ENCODE measurements around the gene PLTP. TPM values are rescaled to one million over a fixed set of nuclear protein-coding genes. Genes with fewer than 3 reads are reported as not detected.

PLTP gene
- total and polyA plus RNA-seq, 4 donors = 26.9 to 125 (median 80.7) TPM

GRCh38 chr20:45867819-45868176 lies 44.2 kb downstream of the PLTP start:
- no peaks in the 10 kb centered on the region for H3K36me3 ChIP-seq (ENCODE audit: control insufficient read depth in 4 of 4, insufficient read depth in 4 of 4, low read length in 4 of 4)
- DNase-seq (no peak), ATAC-seq (ENCODE audit: insufficient read depth, low FRiP score) (no peak)
- H3K9ac ChIP-seq (ENCODE audit: insufficient read depth in 1 of 2, low read length in 2 of 2) = no peak overlapping the region
- TF ChIP-seq CTCF (IDR thresholded peaks at IDR 0.05; ENCODE audit: control extremely low read depth, extremely low read depth) = no peak
- no peak overlapping the region for H3K27ac ChIP-seq (ENCODE audit: low read depth in 1 of 2, low read length in 1 of 2)
- H3K9me3 ChIP-seq (ENCODE audit: control insufficient read depth in 4 of 4, insufficient read depth in 3 of 4, low read length in 3 of 4) = no peaks in the 10 kb centered on the region
- no peaks in the 10 kb centered on the region for H3K27me3 ChIP-seq (ENCODE audit: control insufficient read depth in 3 of 3, insufficient read depth in 3 of 3, low read length in 2 of 3)
- H3K4me1 ChIP-seq (ENCODE audit: control insufficient read depth in 5 of 5, insufficient read depth in 5 of 5, low read length in 5 of 5) = no peaks in the 10 kb centered on the region
- H3K4me3 ChIP-seq = no peak overlapping the region

GRCh38 chr20:45867136-45867818 lies 44.7 kb downstream of the PLTP start:
- DNase-seq (no peak), ATAC-seq (ENCODE audit: insufficient read depth, low FRiP score) (no peak)
- H3K27me3 ChIP-seq (ENCODE audit: control insufficient read depth in 3 of 3, insufficient read depth in 3 of 3, low read length in 2 of 3) = no peaks in the 10 kb centered on the region
- no peak overlapping the region for H3K27ac ChIP-seq (ENCODE audit: low read depth in 1 of 2, low read length in 1 of 2)
- no peaks in the 10 kb centered on the region for H3K4me1 ChIP-seq (ENCODE audit: control insufficient read depth in 5 of 5, insufficient read depth in 5 of 5, low read length in 5 of 5)
- 88 to 93% methylated on average over 6 of the region's 6 CpGs for WGBS, 2 donors
- no peak overlapping the region for H3K4me3 ChIP-seq
- no peak overlapping the region for H3K9ac ChIP-seq (ENCODE audit: insufficient read depth in 1 of 2, low read length in 2 of 2)
- H3K36me3 ChIP-seq (ENCODE audit: control insufficient read depth in 4 of 4, insufficient read depth in 4 of 4, low read length in 4 of 4) = no peaks in the 10 kb centered on the region
- no peak for TF ChIP-seq CTCF (IDR thresholded peaks at IDR 0.05; ENCODE audit: control extremely low read depth, extremely low read depth)
- no peaks in the 10 kb centered on the region for H3K9me3 ChIP-seq (ENCODE audit: control insufficient read depth in 4 of 4, insufficient read depth in 3 of 4, low read length in 3 of 4)

- H3K9me3 ChIP-seq (ENCODE audit: control insufficient read depth in 4 of 4, insufficient read depth in 3 of 4, low read length in 3 of 4) = no peaks in the 10 kb centered on the region
- no peak for ATAC-seq (ENCODE audit: insufficient read depth, low FRiP score)
- no peak overlapping the region for H3K4me3 ChIP-seq
- WGBS, 2 donors = 95 to 97% methylated on average over 5 of the region's 5 CpGs
- TF ChIP-seq CTCF (IDR thresholded peaks at IDR 0.05; ENCODE audit: control extremely low read depth, extremely low read depth) = no peak
- no peak overlapping the region for H3K9ac ChIP-seq (ENCODE audit: insufficient read depth in 1 of 2, low read length in 2 of 2)
- no peak overlapping the region for H3K27ac ChIP-seq (ENCODE audit: low read depth in 1 of 2, low read length in 1 of 2)
- H3K36me3 ChIP-seq (ENCODE audit: control insufficient read depth in 4 of 4, insufficient read depth in 4 of 4, low read length in 4 of 4) = no peaks in the 10 kb centered on the region
- no peaks in the 10 kb centered on the region for H3K27me3 ChIP-seq (ENCODE audit: control insufficient read depth in 3 of 3, insufficient read depth in 3 of 3, low read length in 2 of 3)
- no peak for DNase-seq
- H3K4me1 ChIP-seq (ENCODE audit: control insufficient read depth in 5 of 5, insufficient read depth in 5 of 5, low read length in 5 of 5) = no peaks in the 10 kb centered on the region
These were observed 45.5 kb downstream of the PLTP start for GRCh38 chr20:45866454-45866853.

All from lung (tissue), 12 donors.